Stimulated activated CD4-positive, alpha-beta T cell treated with anti-CD3 and anti-CD28 coated beads, Interleukin-4, amount 100 ng/mL, for 24 hours (primary cell): ENCODE data around the gene LRRC55.

Experiments
- DNase-seq: peaks from one replicate; pipeline ENCODE4 v3.0.0-alpha.2; 2020

The LRRC55 gene

DNA sequence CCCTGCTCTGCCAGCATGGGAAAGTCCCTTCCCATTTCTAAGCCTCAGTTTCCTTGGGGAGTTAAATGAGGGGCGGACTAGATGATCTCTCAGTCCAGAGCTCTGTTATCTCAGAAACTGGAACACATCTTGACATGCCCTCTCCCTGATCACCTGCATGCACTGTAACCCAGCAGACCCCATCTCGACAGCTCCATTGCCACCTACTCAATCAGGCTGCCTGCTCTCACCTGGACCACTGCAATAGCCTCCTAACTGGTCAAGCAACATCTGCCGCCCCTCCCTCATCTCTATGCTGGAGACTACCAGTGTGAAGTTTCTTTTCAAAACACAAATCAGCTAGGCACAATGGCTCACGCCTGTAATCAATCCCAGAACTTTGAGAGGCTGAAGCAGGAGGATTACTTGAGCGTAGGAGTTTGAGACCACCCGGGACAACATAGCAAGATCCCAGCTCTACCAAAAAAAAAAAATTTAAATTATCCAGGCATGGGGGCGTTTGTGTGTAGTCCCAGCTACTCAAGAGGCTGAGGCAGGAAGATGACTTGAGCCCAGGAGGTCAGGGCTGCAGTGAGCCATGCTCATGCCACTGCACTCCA, 22.2 kb downstream of the LRRC55 start:
- no peak for DNase-seq

DNA sequence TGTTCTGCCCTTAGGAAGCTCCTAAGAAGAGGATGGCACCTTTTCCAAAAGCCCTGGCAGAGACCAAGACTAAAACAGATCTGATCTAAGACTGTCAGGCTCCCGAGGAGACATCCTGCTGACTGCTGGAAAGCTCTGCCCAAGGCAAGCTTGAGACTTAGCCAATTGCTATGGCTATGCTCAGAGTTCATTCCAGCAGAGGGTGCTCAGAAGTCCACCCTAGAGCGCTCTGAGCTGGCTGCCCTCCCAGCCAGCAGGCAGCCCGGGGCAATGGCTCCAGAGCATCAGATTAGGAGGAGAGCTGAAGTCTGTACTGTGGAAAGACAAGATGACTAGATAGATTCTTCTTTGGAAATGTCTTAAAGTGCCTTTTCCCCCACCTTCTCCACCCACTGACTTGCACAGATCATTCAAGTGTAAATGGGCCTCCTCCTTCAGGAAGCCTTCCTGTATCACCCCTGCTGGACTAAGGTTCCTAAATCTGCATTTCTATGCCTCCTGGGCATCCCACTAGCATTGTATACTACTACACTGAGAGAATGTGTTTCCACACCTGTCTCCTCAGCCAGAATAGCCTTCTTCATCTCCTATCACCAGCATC, 23.4 kb downstream of the LRRC55 start:
- no peak for DNase-seq

- DNase-seq, result no peak
These were observed 25.4 kb downstream of the LRRC55 start for GRCh38 chr11:57207168-57207567.

GRCh38 chr11:57210781-57211180, 29.0 kb downstream of the LRRC55 start:
- DNase-seq, result no peak

GRCh38 chr11:57213342-57214097, 31.8 kb downstream of the LRRC55 start:
- DNase-seq, result no peak

DNA sequence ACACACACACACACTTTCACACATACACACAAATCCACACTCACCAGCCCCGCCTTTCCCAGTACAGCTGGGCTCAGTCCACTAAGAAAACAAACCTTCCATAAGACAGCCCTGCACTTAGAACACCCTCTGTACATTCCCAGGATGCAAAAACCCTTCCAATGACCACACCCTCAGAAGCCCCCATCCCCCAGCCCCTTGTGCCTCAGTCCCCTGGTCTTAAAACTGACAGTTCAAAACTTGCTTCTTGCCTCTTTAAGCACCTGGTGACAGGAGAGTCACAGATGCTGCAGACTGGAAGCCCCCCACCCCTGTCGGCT, 32.3 kb downstream of the LRRC55 start:
- no peak for DNase-seq

GRCh38 chr11:57214494-57214893, 32.7 kb downstream of the LRRC55 start:
- no peak for DNase-seq

GRCh38 chr11:57216463-57216862, 34.7 kb downstream of the LRRC55 start:
- DNase-seq, result no peak

DNA sequence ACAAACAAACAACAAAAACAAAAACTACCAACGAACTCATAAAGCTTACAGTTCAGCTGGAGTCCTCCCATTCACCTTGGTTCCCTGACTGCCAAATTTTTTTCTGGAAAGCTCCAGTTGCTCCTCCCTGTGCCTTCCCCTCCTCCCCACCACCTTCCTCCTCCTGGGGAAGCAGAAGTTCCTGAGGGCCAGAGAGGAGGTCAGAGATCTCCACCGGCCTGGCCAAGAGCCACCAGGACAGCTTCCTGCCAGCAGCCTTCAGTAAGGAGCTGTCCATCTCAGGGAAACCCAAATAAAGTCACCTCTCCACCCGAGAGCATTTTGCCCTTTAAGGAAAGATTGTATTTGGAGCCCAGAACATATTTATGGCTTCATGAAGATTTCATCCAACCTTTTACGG, 35.3 kb downstream of the LRRC55 start:
- DNase-seq, result no peak

- DNase-seq, result no peak
These were observed 37.4 kb downstream of the LRRC55 start for GRCh38 chr11:57219021-57219627.

DNA sequence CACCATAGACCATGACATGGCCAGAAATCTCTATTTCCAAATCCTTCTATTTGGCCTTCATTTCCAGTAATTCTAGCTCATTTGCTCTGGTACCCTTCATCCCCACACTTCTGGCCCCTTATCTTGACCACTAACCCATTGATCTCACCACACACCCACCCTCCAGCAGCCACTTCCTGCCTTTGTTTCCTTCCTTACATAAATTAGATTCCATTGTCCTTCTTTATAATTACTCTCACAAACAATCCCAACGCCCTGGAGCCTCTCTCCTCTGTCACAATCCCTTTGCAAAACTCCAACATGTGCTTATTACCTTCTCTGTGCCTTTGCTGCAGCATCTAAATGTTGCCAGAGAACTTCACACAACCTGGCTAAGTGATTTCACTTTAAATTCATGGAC, 40.5 kb downstream of the LRRC55 start:
- no peak for DNase-seq

DNA sequence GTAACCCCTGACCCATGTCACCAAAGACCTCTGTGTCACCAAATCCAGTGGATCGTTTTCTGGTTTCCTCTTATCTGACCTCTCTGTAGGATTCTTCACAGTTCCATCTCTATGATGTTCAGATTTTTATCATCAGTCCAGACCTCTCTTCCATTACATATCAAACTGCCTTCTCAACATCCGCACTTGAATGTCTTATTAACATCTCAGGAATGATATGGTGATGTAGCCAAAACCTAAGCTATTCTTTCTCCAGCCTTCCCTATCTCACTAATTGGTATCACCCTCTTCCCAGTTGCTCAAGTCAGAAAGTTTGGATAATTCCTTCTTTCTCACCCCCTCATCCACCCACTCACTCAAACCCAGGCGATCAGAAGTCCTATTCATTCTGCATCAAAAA, 41.8 kb downstream of the LRRC55 start:
- DNase-seq, result no peak

DNA sequence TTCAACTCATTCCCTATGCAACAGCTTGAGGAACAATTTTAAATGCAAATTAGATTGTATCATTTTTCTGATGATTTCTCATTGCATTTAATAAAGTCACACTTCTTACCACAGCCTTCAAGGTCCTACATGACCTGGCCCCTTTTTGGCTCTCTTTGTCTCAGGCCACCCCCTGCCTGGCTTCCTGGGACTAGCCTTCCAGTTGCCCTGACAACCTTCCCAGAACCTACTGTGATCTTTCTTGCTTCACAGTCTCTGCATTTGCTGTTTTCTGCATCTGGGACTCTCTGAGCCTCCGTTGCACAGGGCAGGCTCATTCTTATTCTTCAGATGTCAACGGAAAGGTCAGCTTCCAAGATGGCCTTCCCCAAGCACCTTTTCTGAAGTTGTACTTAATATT, 42.4 kb downstream of the LRRC55 start:
- DNase-seq, result no peak

DNA sequence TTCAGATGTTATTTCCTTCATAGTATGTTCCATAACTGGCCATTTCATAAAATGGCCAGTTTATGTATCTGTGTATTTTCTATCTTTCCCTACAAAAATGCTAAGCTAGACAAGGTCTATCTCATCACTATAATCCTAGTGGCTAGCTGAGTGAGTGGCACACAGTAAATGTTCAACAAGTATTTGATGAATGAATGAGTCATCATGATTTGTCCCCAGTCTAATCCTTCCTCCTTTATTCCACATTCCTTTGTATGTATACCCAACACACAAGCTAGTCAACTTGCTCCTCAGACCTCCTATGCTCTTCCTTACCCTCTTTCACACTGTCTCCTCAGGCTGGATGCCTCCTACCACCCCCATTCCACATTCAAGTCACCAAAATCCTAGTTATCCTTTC, 42.8 kb downstream of the LRRC55 start:
- no peak for DNase-seq

- DNase-seq, result no peak
These were observed 46.8 kb downstream of the LRRC55 start for GRCh38 chr11:57228600-57228999.

GRCh38 chr11:57230316-57230715, 48.6 kb downstream of the LRRC55 start:
- no peak for DNase-seq

DNA sequence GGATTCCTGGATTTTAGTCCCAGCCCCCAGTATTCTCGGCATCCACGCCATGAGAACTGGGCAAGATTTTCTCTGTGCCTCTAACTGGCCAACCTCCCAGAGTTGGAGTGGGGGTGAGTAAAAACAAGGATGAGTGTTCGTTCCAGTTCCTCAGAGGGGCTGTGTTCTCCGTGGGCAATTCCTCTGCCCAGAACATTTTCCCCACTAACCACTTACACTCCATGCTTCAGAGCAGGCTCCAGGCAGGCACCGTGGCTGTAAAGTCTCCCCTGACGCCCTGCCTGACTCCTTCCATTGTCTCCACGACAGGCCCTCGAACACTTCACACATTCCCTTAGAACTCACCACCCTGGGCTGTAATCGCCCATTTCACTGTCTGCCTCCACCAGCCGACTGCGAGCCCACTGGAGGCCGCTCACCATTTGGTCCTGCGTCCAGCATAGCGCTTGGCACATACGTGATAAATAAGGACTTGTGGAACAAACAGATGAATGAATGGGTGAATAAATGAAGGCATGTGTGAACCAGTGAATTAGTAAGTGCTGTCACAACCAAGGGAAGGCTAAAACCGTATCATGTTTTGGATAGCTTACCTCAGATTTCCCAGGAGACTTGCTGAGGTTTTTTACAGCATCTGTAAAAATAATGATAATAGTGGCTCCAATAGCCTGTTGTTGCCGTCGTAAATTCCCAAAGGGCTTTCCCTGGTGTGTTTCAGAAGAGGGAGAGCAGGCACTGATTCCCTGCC, 49.2 kb downstream of the LRRC55 start:
- no peak for DNase-seq

DNA sequence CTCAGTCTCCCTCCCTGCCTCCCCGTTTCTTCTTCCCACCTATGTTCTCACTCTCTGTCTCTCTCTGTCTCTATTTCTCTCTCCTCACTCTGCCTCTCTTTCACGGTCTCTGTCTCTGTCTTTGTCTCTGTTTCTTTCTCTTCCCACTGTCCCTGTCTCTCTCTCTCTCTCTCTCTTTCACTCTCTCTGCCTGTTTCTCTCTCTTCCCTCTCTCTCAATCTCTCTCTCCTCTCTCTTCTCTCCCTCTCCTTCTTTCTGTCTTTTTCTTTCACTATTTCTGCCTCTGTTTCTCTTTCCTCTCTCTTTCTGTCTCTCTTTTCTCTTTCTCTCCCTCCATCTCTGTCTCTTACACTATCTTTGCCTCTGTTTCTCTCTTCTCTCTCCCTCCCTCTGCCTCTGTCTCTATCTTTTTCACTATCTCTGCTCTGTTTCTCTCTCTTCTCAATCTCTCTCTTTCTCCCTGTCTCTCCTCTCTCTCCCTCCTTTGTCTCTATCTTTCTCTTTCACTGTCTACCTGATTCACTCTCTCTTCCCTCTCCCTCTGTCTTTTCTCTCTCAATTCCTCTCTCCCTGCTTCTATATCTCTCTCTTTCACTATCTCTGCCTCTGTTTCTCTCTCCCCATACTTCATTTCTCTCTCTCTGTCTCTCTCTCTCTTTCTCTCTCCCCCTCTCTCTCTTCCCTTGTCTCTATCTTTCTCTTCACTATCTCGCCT, 49.9 kb downstream of the LRRC55 start:
- DNase-seq, result no peak

- no peak for DNase-seq
These were observed 51.9 kb downstream of the LRRC55 start for GRCh38 chr11:57233702-57234101.

- no peak for DNase-seq
These were observed 54.3 kb downstream of the LRRC55 start for GRCh38 chr11:57235761-57236703.

DNA sequence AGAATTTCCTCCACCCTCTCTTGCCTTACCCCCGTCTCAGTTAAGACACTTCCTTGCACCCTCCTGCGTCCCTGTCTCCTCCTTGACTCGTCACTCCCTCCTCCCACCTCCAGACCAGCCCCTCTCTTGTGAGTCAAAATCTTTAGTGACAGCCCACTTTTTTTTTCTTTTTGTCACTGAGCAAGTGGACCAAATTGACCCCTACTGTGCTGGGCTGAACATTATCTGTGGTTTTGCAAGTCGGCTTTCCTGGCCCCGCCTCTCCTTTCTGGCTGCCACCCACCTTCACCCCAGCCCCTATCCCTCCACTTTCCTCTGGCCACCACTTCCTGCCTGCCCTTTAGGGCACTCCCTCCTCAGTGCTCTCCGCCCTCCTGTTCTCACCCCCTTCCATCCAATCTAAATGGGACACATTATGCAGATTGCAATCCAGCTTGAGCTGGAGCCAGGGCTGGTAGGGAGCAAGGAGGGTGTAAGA, 55.5 kb downstream of the LRRC55 start, which contains the start of gene APLNR:
TSS of gene APLNR (minus strand) at position 47 of the 478 bp plus-strand sequence. CDS start 246 bp downstream, outside the sequence.
- DNase-seq, result no peak
